Natural killer cell (primary cell): ENCODE data around the gene C1QB. TPM values are rescaled to one million over a fixed set of nuclear protein-coding genes. Genes with fewer than 3 reads are reported as not detected.

Experiments used
- ATAC-seq, 3 donors: fragments of 150-1000 bp in 2 of 3; fragments of 200-7000 bp in 1 of 3; cut with Tn5 transposase; 1 replicate in 1 of 3; 2 replicates in 2 of 3; pipeline ENCODE4 v1.10.0; 2021; ENCODE audit warnings: mild to moderate bottlenecking in 2 of 3, moderate library complexity in 2 of 3
- DNase-seq, 2 donors: peaks; one replicate each; pipeline versions ENCODE4 v3.0.0 to v3.0.0-alpha.2; 2013 to 2021; ENCODE audit warnings: mixed read lengths in 1 of 2
- H3K27ac ChIP-seq: one replicate; pipeline ENCODE4 v1.5.1; 2013; ENCODE audit warnings: mild to moderate bottlenecking, low read length
- H3K27me3 ChIP-seq: one replicate; pipeline ENCODE4 v1.6.1; 2013; ENCODE audit warnings: low read length; ENCODE audit not compliant: control insufficient read depth, insufficient read depth
- H3K36me3 ChIP-seq: one replicate; pipeline ENCODE4 v1.6.1; 2013; ENCODE audit warnings: low read length; ENCODE audit not compliant: control insufficient read depth, insufficient read depth
- H3K4me1 ChIP-seq: one replicate; pipeline ENCODE4 v1.6.1; 2013; ENCODE audit warnings: low read length; ENCODE audit not compliant: control insufficient read depth, insufficient read depth
- H3K4me3 ChIP-seq: one replicate; pipeline ENCODE4 v1.5.1; 2013; ENCODE audit warnings: low read length
- H3K9me3 ChIP-seq: one replicate; pipeline ENCODE4 v1.6.1; 2013; ENCODE audit warnings: low read length; ENCODE audit not compliant: control insufficient read depth, insufficient read depth
- H3K27ac Mint-ChIP-seq, 2 donors: one replicate each; pipeline ENCODE4 v1.8.0; 2022; ENCODE audit warnings: mild to moderate bottlenecking in 2 of 2, mixed read lengths in 2 of 2, moderate library complexity in 1 of 2
- H3K27me3 Mint-ChIP-seq, 2 donors: one replicate each; pipeline ENCODE4 v1.8.0; 2022; ENCODE audit warnings: low read depth in 2 of 2, mixed read lengths in 2 of 2
- H3K36me3 Mint-ChIP-seq: one replicate; pipeline ENCODE4 v1.8.0; 2022; ENCODE audit warnings: mixed read lengths
- H3K4me1 Mint-ChIP-seq, 2 donors: one replicate each; pipeline ENCODE4 v1.8.0; 2022; ENCODE audit warnings: mixed read lengths in 2 of 2
- H3K4me3 Mint-ChIP-seq: one replicate; pipeline ENCODE4 v1.8.0; 2022; ENCODE audit warnings: mild to moderate bottlenecking, moderate library complexity, mixed read lengths
- H3K9me3 Mint-ChIP-seq, 2 donors: one replicate each; pipeline ENCODE4 v1.8.0; 2022; ENCODE audit warnings: mixed read lengths in 2 of 2
- WGBS: methylation state at CpG from one replicate; pipeline ENCODE4 v1.1.7; 2013; ENCODE audit warnings: missing lambda C conversion rate; ENCODE audit not compliant: insufficient coverage; 5-methylcytosine and 5-hydroxymethylcytosine counted together
- intact Hi-C: fragments of 100-400 bp; cut with micrococcal nuclease; formaldehyde crosslinking; loops from one replicate; pipeline ENCODE4 v1.14.2; 2022
- total RNA-seq, 4 donors: library from RNA; stranded (reverse); fragments of 120-200 nt in 1 of 4; gene quantifications; one replicate each; pipeline versions ENCODE4 v1.2.3 to v1.2.4, GENCODE V29; 2013 to 2022
- TF ChIP-seq, protein P1 (sequence below): fragments of 200-600 bp; IDR thresholded peaks from one replicate; pipeline ENCODE4 v1.8.0; 2022; ENCODE audit warnings: antibody characterized with exemption

Gene C1QB
- total RNA-seq, 3 donors from 2014 or later (not counting 1 experiment from before 2014, with no cell fraction given): 0.70 to 1.3 TPM; not detected in 1

DNA sequence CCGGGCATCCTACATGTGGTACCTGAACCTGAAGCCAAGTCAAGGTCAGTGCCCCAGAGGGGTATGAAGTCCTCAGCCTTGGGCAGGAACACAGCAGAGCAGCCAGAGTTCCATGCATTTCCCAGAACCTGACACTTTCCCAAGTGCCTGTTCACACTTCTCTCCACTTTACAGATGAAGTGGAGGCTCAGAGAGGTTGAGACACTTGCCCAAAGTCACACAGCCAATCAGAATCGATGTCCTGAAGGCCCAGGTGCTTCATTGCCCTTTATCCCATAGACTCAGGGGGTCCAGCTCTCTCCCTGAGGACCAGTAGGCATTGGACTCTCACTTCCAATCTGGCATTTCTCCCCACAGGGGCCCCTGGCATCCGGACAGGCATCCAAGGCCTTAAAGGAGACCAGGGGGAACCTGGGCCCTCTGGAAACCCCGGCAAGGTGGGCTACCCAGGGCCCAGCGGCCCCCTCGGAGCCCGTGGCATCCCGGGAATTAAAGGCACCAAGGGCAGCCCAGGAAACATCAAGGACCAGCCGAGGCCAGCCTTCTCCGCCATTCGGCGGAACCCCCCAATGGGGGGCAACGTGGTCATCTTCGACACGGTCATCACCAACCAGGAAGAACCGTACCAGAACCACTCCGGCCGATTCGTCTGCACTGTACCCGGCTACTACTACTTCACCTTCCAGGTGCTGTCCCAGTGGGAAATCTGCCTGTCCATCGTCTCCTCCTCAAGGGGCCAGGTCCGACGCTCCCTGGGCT is 14.4 kb upstream of the C1QB start:
- no peaks in the 10 kb centered on the region for H3K27me3 ChIP-seq
- TF ChIP-seq, protein P1, sequence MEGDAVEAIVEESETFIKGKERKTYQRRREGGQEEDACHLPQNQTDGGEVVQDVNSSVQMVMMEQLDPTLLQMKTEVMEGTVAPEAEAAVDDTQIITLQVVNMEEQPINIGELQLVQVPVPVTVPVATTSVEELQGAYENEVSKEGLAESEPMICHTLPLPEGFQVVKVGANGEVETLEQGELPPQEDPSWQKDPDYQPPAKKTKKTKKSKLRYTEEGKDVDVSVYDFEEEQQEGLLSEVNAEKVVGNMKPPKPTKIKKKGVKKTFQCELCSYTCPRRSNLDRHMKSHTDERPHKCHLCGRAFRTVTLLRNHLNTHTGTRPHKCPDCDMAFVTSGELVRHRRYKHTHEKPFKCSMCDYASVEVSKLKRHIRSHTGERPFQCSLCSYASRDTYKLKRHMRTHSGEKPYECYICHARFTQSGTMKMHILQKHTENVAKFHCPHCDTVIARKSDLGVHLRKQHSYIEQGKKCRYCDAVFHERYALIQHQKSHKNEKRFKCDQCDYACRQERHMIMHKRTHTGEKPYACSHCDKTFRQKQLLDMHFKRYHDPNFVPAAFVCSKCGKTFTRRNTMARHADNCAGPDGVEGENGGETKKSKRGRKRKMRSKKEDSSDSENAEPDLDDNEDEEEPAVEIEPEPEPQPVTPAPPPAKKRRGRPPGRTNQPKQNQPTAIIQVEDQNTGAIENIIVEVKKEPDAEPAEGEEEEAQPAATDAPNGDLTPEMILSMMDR: no peak

DNA sequence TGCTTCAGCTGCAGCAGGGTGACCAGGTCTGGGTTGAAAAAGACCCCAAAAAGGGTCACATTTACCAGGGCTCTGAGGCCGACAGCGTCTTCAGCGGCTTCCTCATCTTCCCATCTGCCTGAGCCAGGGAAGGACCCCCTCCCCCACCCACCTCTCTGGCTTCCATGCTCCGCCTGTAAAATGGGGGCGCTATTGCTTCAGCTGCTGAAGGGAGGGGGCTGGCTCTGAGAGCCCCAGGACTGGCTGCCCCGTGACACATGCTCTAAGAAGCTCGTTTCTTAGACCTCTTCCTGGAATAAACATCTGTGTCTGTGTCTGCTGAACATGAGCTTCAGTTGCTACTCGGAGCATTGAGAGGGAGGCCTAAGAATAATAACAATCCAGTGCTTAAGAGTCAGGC is 13.8 kb upstream of the C1QB start:
- no peak for DNase-seq
- Histone ChIP-seq H3K27ac (no peak overlapping the region), H3K4me1 (peaks cover 14% of the 10 kb centered on the region), H3K27me3 (no peaks in the 10 kb centered on the region), H3K9me3 (no peaks in the 10 kb centered on the region), H3K4me3 (no peak overlapping the region), H3K36me3 (no peaks in the 10 kb centered on the region)
- no peaks in the 10 kb centered on the region for H3K36me3 Mint-ChIP-seq
- H3K27ac Mint-ChIP-seq: no peak overlapping the region
- no peak for ATAC-seq
- TF ChIP-seq, protein P1: no peak
- intact Hi-C loops: no loop called here
- no peaks in the 10 kb centered on the region for H3K9me3 Mint-ChIP-seq
- 17% methylated on average over 8 of the region's 8 CpGs for WGBS
- H3K4me3 Mint-ChIP-seq: no peak overlapping the region
- H3K4me1 Mint-ChIP-seq: peaks cover 0 to 9% of the 10 kb centered on the region in 2 donors
- H3K27me3 Mint-ChIP-seq: peaks cover 0 to 8% of the 10 kb centered on the region in 2 donors

More for the DNA sequence above, 14.4 kb upstream of the C1QB start:
- intact Hi-C loops: no loop called here
- H3K4me3 Mint-ChIP-seq: no peak overlapping the region
- H3K36me3 Mint-ChIP-seq: no peaks in the 10 kb centered on the region
- Histone ChIP-seq H3K4me3 (no peak overlapping the region), H3K4me1 (peaks cover 20% of the 10 kb centered on the region), H3K27ac (no peak overlapping the region), H3K36me3 (no peaks in the 10 kb centered on the region), H3K9me3 (no peaks in the 10 kb centered on the region)
- no peaks in the 10 kb centered on the region for H3K9me3 Mint-ChIP-seq
- WGBS: 84% methylated on average over 23 of the region's 23 CpGs
- ATAC-seq (no peak), DNase-seq (no peak)
- H3K4me1 Mint-ChIP-seq: peaks cover 0 to 13% of the 10 kb centered on the region in 2 donors
- no peak overlapping the region for H3K27ac Mint-ChIP-seq
- H3K27me3 Mint-ChIP-seq: peaks cover 0 to 8% of the 10 kb centered on the region in 2 donors

DNA sequence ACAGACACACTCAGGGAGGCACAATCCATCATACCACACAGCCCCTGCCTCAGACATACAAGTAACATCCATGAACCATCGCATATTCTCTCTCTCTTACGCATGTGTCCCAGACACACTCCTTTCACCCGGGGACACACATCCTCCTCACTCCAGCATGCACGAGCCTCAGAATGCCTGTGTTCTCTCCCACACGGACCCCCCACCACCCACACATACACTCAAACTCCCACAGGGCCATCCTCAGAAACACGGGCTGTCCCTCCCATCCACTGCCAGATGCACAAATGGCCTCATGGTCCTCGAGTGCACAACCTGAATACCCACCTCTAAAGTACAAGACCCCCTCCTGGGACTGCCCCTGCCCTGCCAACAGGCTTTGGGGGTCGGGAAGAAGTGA is 11.8 kb upstream of the C1QB start:
- H3K4me1 ChIP-seq: peaks cover 4% of the 10 kb centered on the region
- TF ChIP-seq, protein P1: no peak
- Mint-ChIP-seq H3K9me3 (no peaks in the 10 kb centered on the region), H3K4me3 (no peak overlapping the region), H3K4me1 (peaks cover 0 to 7% of the 10 kb centered on the region in 2 donors), H3K36me3 (no peaks in the 10 kb centered on the region), H3K27ac (no peak overlapping the region), H3K27me3 (peaks cover 0 to 8% of the 10 kb centered on the region in 2 donors)
- ATAC-seq: no peak
- no peak overlapping the region for H3K4me3 ChIP-seq
- H3K9me3 ChIP-seq: no peaks in the 10 kb centered on the region
- WGBS: 70% methylated on average over 8 of the region's 8 CpGs
- no peak for DNase-seq
- H3K36me3 ChIP-seq: no peaks in the 10 kb centered on the region
- no peak overlapping the region for H3K27ac ChIP-seq
- no peaks in the 10 kb centered on the region for H3K27me3 ChIP-seq
- intact Hi-C loops: no loop called here
